Natural killer cell (primary cell): Measurements from ENCODE around the gene SLFN5. TPM values are rescaled to one million over a fixed set of nuclear protein-coding genes. Genes with fewer than 3 reads are reported as not detected.

ENCODE experiments used
- ATAC-seq, 3 donors: fragments of 150-1000 bp in 2 of 3; fragments of 200-7000 bp in 1 of 3; cut with Tn5 transposase; 1 replicate in 1 of 3; 2 replicates in 2 of 3; pipeline ENCODE4 v1.10.0; 2021; ENCODE audit warnings: mild to moderate bottlenecking in 2 of 3, moderate library complexity in 2 of 3
- DNase-seq, 2 donors: peaks; one replicate each; pipeline versions ENCODE4 v3.0.0 to v3.0.0-alpha.2; 2013 to 2021; ENCODE audit warnings: mixed read lengths in 1 of 2
- H3K27ac ChIP-seq: one replicate; pipeline ENCODE4 v1.5.1; 2013; ENCODE audit warnings: mild to moderate bottlenecking, low read length
- H3K27me3 ChIP-seq: one replicate; pipeline ENCODE4 v1.6.1; 2013; ENCODE audit warnings: low read length; ENCODE audit not compliant: control insufficient read depth, insufficient read depth
- H3K36me3 ChIP-seq: one replicate; pipeline ENCODE4 v1.6.1; 2013; ENCODE audit warnings: low read length; ENCODE audit not compliant: control insufficient read depth, insufficient read depth
- H3K4me1 ChIP-seq: one replicate; pipeline ENCODE4 v1.6.1; 2013; ENCODE audit warnings: low read length; ENCODE audit not compliant: control insufficient read depth, insufficient read depth
- H3K4me3 ChIP-seq: one replicate; pipeline ENCODE4 v1.5.1; 2013; ENCODE audit warnings: low read length
- H3K9me3 ChIP-seq: one replicate; pipeline ENCODE4 v1.6.1; 2013; ENCODE audit warnings: low read length; ENCODE audit not compliant: control insufficient read depth, insufficient read depth
- H3K27ac Mint-ChIP-seq, 2 donors: one replicate each; pipeline ENCODE4 v1.8.0; 2022; ENCODE audit warnings: mild to moderate bottlenecking in 2 of 2, mixed read lengths in 2 of 2, moderate library complexity in 1 of 2
- H3K27me3 Mint-ChIP-seq, 2 donors: one replicate each; pipeline ENCODE4 v1.8.0; 2022; ENCODE audit warnings: low read depth in 2 of 2, mixed read lengths in 2 of 2
- H3K36me3 Mint-ChIP-seq: one replicate; pipeline ENCODE4 v1.8.0; 2022; ENCODE audit warnings: mixed read lengths
- H3K4me1 Mint-ChIP-seq, 2 donors: one replicate each; pipeline ENCODE4 v1.8.0; 2022; ENCODE audit warnings: mixed read lengths in 2 of 2
- H3K4me3 Mint-ChIP-seq: one replicate; pipeline ENCODE4 v1.8.0; 2022; ENCODE audit warnings: mild to moderate bottlenecking, moderate library complexity, mixed read lengths
- H3K9me3 Mint-ChIP-seq, 2 donors: one replicate each; pipeline ENCODE4 v1.8.0; 2022; ENCODE audit warnings: mixed read lengths in 2 of 2
- CTCF ChIP-seq: fragments of 200-600 bp; IDR thresholded peaks from one replicate; pipeline ENCODE4 v1.8.0; 2022; ENCODE audit warnings: antibody characterized with exemption
- WGBS: methylation state at CpG from one replicate; pipeline ENCODE4 v1.1.7; 2013; ENCODE audit warnings: missing lambda C conversion rate; ENCODE audit not compliant: insufficient coverage; 5-methylcytosine and 5-hydroxymethylcytosine counted together
- intact Hi-C: fragments of 100-400 bp; cut with micrococcal nuclease; formaldehyde crosslinking; loops from one replicate; pipeline ENCODE4 v1.14.2; 2022
- total RNA-seq, 4 donors: library from RNA; stranded (reverse); fragments of 120-200 nt in 1 of 4; gene quantifications; one replicate each; pipeline versions ENCODE4 v1.2.3 to v1.2.4, GENCODE V29; 2013 to 2022

SLFN5 gene
- total RNA-seq, 3 donors from 2014 or later (not counting 1 experiment from before 2014, with no cell fraction given) = 118 to 164 (median 141) TPM

- H3K4me1 ChIP-seq = peaks cover 19% of the 10 kb centered on the region
- ATAC-seq = no peak
- intact Hi-C loops = no loop called here
- Mint-ChIP-seq H3K36me3 (no peaks in the 10 kb centered on the region), H3K4me3 (no peak overlapping the region), H3K27ac (no peak overlapping the region), H3K4me1 (peaks cover 13 to 15% of the 10 kb centered on the region in 2 donors), H3K9me3 (no peaks in the 10 kb centered on the region), H3K27me3 (no peaks in the 10 kb centered on the region)
- no peak for DNase-seq
- H3K27me3 ChIP-seq = no peaks in the 10 kb centered on the region
- 95% methylated on average over 2 of the region's 2 CpGs for WGBS
- H3K9me3 ChIP-seq = peaks cover 5% of the 10 kb centered on the region
- H3K27ac ChIP-seq = no peak overlapping the region
- no peaks in the 10 kb centered on the region for H3K36me3 ChIP-seq
- TF ChIP-seq CTCF = no peak
- H3K4me3 ChIP-seq = no peak overlapping the region
Measured at GRCh38 chr17:35222452-35222851, 20.4 kb upstream of the SLFN5 start.

- ATAC-seq (no peak), DNase-seq (no peak)
- WGBS = 57% methylated on average over 1 of the region's 1 CpG
- Mint-ChIP-seq H3K4me1 (peaks cover under 1 to 4% of the 10 kb centered on the region in 2 donors), H3K4me3 (no peak overlapping the region), H3K27ac (no peak overlapping the region), H3K27me3 (no peaks in the 10 kb centered on the region), H3K36me3 (no peaks in the 10 kb centered on the region), H3K9me3 (no peaks in the 10 kb centered on the region)
- no peaks in the 10 kb centered on the region for H3K27me3 ChIP-seq
- intact Hi-C loops = no loop called here
- no peak for TF ChIP-seq CTCF
- H3K27ac ChIP-seq = no peak overlapping the region
- H3K36me3 ChIP-seq = no peaks in the 10 kb centered on the region
- no peak overlapping the region for H3K4me3 ChIP-seq
- peaks cover 5% of the 10 kb centered on the region for H3K9me3 ChIP-seq
- H3K4me1 ChIP-seq = peaks cover 9% of the 10 kb centered on the region
Measured at GRCh38 chr17:35224436-35224835, 18.4 kb upstream of the SLFN5 start.

- H3K27ac Mint-ChIP-seq = no peak overlapping the region
- no peaks in the 10 kb centered on the region for H3K27me3 Mint-ChIP-seq
Measured at GRCh38 chr17:35227546-35227945, 15.3 kb upstream of the SLFN5 start.

More at GRCh38 chr17:35227546-35227945, 15.3 kb upstream of the SLFN5 start:
- H3K9me3 ChIP-seq = peaks cover 2% of the 10 kb centered on the region
- no peak for TF ChIP-seq CTCF
- 100% methylated on average over 2 of the region's 2 CpGs for WGBS
- H3K4me3 ChIP-seq = no peak overlapping the region
- Mint-ChIP-seq H3K9me3 (no peaks in the 10 kb centered on the region), H3K4me3 (no peak overlapping the region), H3K4me1 (peaks cover 0 to 12% of the 10 kb centered on the region in 2 donors), H3K36me3 (no peaks in the 10 kb centered on the region)
- intact Hi-C loops = no loop called here
- DNase-seq (no peak), ATAC-seq (no peak)
- H3K36me3 ChIP-seq = no peaks in the 10 kb centered on the region
- no peaks in the 10 kb centered on the region for H3K27me3 ChIP-seq
- H3K4me1 ChIP-seq = no peaks in the 10 kb centered on the region
- H3K27ac ChIP-seq = no peak overlapping the region
